Neural crest cell (in vitro differentiated cells): ENCODE results near the gene SAP30L. TPM values are rescaled to one million over a fixed set of nuclear protein-coding genes. Genes with fewer than 3 reads are reported as not detected.

Source experiments
- DNase-seq: peaks from one replicate; pipeline ENCODE4 v3.0.0; 2021; ENCODE audit warnings: low read depth, mixed read lengths, low spot score
- H3K27ac Mint-ChIP-seq: one replicate; pipeline ENCODE4 v1.8.0; 2021; ENCODE audit warnings: mild to moderate bottlenecking, mixed read lengths; ENCODE audit not compliant: unreplicated experiment
- H3K27me3 Mint-ChIP-seq: 2 replicates; pipeline ENCODE4 v1.8.0; 2021; ENCODE audit warnings: low read depth, mild to moderate bottlenecking, mixed read lengths
- H3K36me3 Mint-ChIP-seq: 2 replicates; pipeline ENCODE4 v1.8.0; 2021; ENCODE audit warnings: low read depth, mild to moderate bottlenecking, mixed read lengths
- H3K4me1 Mint-ChIP-seq: 2 replicates; pipeline ENCODE4 v1.8.0; 2021; ENCODE audit warnings: mixed read lengths
- H3K4me3 Mint-ChIP-seq: one replicate; pipeline ENCODE4 v1.8.0; 2021; ENCODE audit warnings: mild to moderate bottlenecking, mixed read lengths
- H3K9me3 Mint-ChIP-seq: 2 replicates; pipeline ENCODE4 v1.8.0; 2021; ENCODE audit warnings: mixed read lengths
- CTCF ChIP-seq: fragments of 200-600 bp; sonication (generic); conservative IDR thresholded peaks from 2 replicates; pipeline ENCODE4 v1.5.0; 2021; ENCODE audit warnings: antibody characterized with exemption, mild to moderate bottlenecking
- total RNA-seq: library from RNA; stranded (reverse); gene quantifications from 2 replicates; pipeline ENCODE4 v1.2.1, GENCODE V29; 2021

Gene SAP30L
- total RNA-seq, 1 donor from 2014 or later = 46.3 TPM

GRCh38 chr5:154506049-154506715 is 60.4 kb downstream of the SAP30L start:
- TF ChIP-seq CTCF = no peak
- no peak for DNase-seq
- Mint-ChIP-seq H3K27ac (no peak overlapping the region), H3K4me1 (no peaks in the 10 kb centered on the region), H3K4me3 (no peak overlapping the region), H3K27me3 (peaks cover 27% of the 10 kb centered on the region), H3K36me3 (no peaks in the 10 kb centered on the region), H3K9me3 (no peaks in the 10 kb centered on the region)

- no peak overlapping the region for H3K27ac Mint-ChIP-seq
- H3K27me3 Mint-ChIP-seq = peaks cover 22% of the 10 kb centered on the region
- no peaks in the 10 kb centered on the region for H3K4me1 Mint-ChIP-seq
- H3K4me3 Mint-ChIP-seq = no peak overlapping the region
- DNase-seq = no peak
- no peak for TF ChIP-seq CTCF
- H3K9me3 Mint-ChIP-seq = no peaks in the 10 kb centered on the region
- no peaks in the 10 kb centered on the region for H3K36me3 Mint-ChIP-seq
Observed at GRCh38 chr5:154506716-154507080, 60.9 kb downstream of the SAP30L start.

- no peak overlapping the region for H3K4me3 Mint-ChIP-seq
- H3K9me3 Mint-ChIP-seq = no peaks in the 10 kb centered on the region
- H3K27me3 Mint-ChIP-seq = peaks cover 23% of the 10 kb centered on the region
- no peaks in the 10 kb centered on the region for H3K36me3 Mint-ChIP-seq
- no peaks in the 10 kb centered on the region for H3K4me1 Mint-ChIP-seq
- TF ChIP-seq CTCF = no peak
- DNase-seq = no peak
- H3K27ac Mint-ChIP-seq = no peak overlapping the region
Observed at GRCh38 chr5:154508114-154508513, 62.3 kb downstream of the SAP30L start.

GRCh38 chr5:154509784-154510555 is 64.2 kb downstream of the SAP30L start:
- Mint-ChIP-seq H3K36me3 (no peaks in the 10 kb centered on the region), H3K27me3 (peaks cover 40% of the 10 kb centered on the region), H3K9me3 (no peaks in the 10 kb centered on the region), H3K4me3 (no peak overlapping the region), H3K27ac (no peak overlapping the region), H3K4me1 (no peaks in the 10 kb centered on the region)
- no peak for TF ChIP-seq CTCF
- no peak for DNase-seq

Other genes with a start within 250 kb of the SAP30L start
- not detected in 2 replicates for gene HAND1, start 32.2 kb downstream of the SAP30L start, total RNA-seq